Measurements from ENCODE around the gene ATP7B. TPM values are rescaled to one million over a fixed set of nuclear protein-coding genes. Genes with fewer than 3 reads are reported as not detected.

The ATP7B gene
- total and polyA plus RNA-seq, 12 donors, result 0.80 to 5.6 (median 2.9) TPM

DNA sequence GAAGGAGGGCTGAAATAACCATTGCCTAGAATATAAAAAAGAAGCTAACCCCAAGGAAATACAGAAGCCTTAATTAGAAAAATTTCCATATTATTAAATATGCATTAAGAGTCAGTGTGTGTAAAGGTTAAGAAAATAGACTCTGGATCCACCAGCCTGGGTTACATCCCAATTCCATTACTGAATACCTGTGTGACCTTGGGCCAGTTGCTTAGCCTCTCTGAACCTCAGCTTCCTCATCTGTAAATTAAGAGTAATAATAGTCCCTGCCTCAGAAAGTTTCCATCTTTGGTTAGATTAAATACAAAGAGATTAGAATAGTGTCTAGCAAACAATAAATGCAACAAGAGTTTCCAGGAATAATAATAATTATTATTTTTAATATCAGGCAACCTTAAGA is 54.5 kb downstream of the ATP7B start:
- Histone ChIP-seq H3K4me1 (replicated peaks in 1 of 2) (no peaks in the 10 kb centered on the region), H3K9me3 (replicated peaks in 1 of 3) (no peaks in the 10 kb centered on the region), H3K27ac (no peak overlapping the region), H3K36me3 (replicated peaks in 1 of 2) (no peaks in the 10 kb centered on the region), H3K4me3 (no peak overlapping the region), H3K27me3 (no peaks in the 10 kb centered on the region)
- DNase-seq, result no peak
- intact Hi-C loops (cut with DNase I), result no loop called here
- TF ChIP-seq, protein P1, sequence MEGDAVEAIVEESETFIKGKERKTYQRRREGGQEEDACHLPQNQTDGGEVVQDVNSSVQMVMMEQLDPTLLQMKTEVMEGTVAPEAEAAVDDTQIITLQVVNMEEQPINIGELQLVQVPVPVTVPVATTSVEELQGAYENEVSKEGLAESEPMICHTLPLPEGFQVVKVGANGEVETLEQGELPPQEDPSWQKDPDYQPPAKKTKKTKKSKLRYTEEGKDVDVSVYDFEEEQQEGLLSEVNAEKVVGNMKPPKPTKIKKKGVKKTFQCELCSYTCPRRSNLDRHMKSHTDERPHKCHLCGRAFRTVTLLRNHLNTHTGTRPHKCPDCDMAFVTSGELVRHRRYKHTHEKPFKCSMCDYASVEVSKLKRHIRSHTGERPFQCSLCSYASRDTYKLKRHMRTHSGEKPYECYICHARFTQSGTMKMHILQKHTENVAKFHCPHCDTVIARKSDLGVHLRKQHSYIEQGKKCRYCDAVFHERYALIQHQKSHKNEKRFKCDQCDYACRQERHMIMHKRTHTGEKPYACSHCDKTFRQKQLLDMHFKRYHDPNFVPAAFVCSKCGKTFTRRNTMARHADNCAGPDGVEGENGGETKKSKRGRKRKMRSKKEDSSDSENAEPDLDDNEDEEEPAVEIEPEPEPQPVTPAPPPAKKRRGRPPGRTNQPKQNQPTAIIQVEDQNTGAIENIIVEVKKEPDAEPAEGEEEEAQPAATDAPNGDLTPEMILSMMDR (IDR thresholded peaks at IDR 0.05), result no peak
- no peak for TF ChIP-seq POLR2A (IDR thresholded peaks at IDR 0.05)

DNA sequence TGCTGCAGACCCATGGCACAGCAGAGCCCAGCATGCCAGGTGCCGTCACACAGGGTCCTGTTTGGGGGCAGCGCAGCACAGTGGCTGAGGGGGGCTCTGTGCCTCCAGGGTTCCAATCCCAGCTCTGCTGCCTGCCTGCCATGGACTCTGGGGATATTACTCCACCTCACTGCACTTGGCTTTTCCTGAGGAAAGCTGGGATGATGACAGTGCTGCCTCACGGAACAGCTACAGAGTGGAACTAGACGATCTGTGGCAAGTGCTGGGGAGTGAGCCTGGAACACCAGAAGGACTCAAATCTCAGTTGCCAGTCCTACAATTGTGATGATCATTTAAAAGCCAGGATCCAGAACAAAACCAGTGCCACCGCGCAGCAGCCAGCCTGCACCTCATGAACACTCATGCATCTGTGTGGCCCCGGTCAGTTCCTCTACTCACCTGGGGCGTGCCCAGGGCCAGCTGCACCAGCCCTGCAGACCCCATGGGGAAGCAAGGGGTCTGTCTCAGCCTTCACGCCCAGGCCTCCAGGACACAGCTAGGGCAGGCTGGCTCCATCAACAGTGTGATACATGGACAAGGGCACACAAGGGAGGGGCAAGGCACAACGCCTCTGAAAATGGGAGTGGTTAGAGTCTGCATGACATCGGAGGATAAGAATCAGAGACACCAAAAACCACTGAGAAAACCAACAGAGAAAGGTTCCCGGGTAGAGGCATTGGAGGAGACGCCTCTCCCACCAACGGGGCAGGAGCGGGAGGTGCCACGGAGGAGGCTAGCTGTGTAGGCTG is 55.2 kb downstream of the ATP7B start:
- intact Hi-C loops (cut with DNase I), result no loop called here
- H3K27me3 ChIP-seq, result no peaks in the 10 kb centered on the region
- H3K9me3 ChIP-seq (replicated peaks in 1 of 3), result no peaks in the 10 kb centered on the region
- no peaks in the 10 kb centered on the region for H3K36me3 ChIP-seq (replicated peaks in 1 of 2)
- TF ChIP-seq POLR2A (IDR thresholded peaks at IDR 0.05), result no peak
- TF ChIP-seq, protein P1 (IDR thresholded peaks at IDR 0.05), result no peak
- no peaks in the 10 kb centered on the region for H3K4me1 ChIP-seq (replicated peaks in 1 of 2)
- no peak overlapping the region for H3K27ac ChIP-seq
- no peak overlapping the region for H3K4me3 ChIP-seq
- no peak for DNase-seq
- 83 to 94% (median 89%) methylated on average over 12 to 16 of the region's 16 CpGs for WGBS, 4 donors

DNA sequence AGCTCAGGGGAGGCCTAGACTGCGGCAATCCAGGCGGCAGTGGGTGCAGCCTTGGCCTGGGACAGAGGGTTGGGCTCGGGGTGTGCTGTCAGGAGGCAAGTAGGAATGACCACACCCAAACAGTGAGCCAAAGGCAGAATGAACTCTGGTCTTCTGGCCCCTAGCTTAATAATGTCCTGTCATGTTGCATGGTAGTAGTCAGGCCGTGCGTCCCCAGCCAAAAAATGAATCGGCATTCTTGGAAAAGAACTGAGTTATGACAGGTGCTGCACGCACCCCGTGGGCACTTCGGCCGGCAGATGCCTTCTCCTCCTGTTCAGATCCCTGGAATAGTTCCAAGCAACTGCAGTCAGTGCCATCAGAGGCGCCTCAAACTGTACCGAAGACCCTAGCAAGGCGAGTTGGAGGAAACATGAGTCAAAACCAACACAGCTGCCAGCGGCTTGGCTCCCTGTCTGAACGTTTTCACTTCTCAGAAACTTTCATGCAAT is 55.9 kb downstream of the ATP7B start:
- 81 to 86% (median 83%) methylated on average over 13 to 15 of the region's 15 CpGs for WGBS, 4 donors

DNA sequence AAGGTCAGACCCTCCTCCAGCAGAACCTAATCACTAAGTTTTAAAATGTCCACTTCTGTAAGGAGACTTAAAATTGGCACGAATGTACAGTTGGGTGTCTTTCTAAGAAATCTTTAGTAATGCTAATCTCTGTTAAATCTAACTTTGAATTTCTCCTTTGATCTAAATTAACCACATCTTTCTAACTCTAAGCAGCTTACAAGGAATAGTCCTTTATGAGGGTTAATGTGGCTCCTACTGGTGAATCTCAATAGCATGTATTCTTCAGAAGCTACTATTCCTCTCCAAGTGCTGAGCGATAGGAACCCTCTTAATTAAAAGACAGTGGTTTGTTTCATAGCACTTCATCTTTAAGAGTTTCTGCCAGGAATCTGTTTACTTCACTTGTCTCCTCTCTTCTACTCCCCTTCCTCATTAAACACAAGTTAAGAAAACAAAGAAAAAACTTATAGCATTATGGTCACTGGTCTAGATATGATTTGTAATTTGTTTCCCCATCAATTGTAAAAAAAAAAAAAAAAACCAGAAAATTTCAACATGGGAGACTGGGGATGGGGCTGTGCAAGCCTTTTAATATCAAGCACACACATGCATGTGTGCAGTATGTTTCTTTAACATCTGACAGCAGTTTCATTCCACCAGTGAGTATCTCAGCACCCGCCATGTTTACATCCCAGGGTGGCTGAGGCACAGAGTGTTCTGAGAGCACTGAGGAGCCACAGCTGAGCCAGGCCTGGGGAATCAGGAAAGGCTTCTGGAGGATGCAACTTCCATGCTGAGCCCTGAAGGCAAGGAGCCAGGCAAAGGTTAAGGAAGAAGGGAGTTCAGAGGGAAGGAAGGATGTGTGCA is 57.7 kb downstream of the ATP7B start:
- no peaks in the 10 kb centered on the region for H3K36me3 ChIP-seq (replicated peaks in 1 of 2)
- no peak overlapping the region for H3K4me3 ChIP-seq
- no peak overlapping the region for H3K27ac ChIP-seq
- H3K27me3 ChIP-seq, result no peaks in the 10 kb centered on the region
- 81 to 93% (median 91%) methylated on average over 3 of the region's 3 CpGs for WGBS, 4 donors
- TF ChIP-seq, protein P1 (IDR thresholded peaks at IDR 0.05), result no peak
- no peak for TF ChIP-seq POLR2A (IDR thresholded peaks at IDR 0.05)
- H3K4me1 ChIP-seq (replicated peaks in 1 of 2), result no peaks in the 10 kb centered on the region
- no peak for DNase-seq
- intact Hi-C loops (cut with DNase I), result no loop called here
- H3K9me3 ChIP-seq (replicated peaks in 1 of 3), result no peaks in the 10 kb centered on the region

More for the DNA sequence above, 55.9 kb downstream of the ATP7B start:
- TF ChIP-seq POLR2A (IDR thresholded peaks at IDR 0.05), result no peak
- TF ChIP-seq, protein P1 (IDR thresholded peaks at IDR 0.05), result no peak
- Histone ChIP-seq H3K27me3 (no peaks in the 10 kb centered on the region), H3K9me3 (replicated peaks in 1 of 3) (no peaks in the 10 kb centered on the region), H3K27ac (no peak overlapping the region), H3K4me3 (no peak overlapping the region), H3K4me1 (replicated peaks in 1 of 2) (no peaks in the 10 kb centered on the region), H3K36me3 (replicated peaks in 1 of 2) (no peaks in the 10 kb centered on the region)
- intact Hi-C loops (cut with DNase I), result no loop called here
- DNase-seq, result no peak
